Stimulated activated CD4-positive, alpha-beta T cell treated with anti-CD3 and anti-CD28 coated beads, TNF-alpha, amount 100 ng/mL, for 24 hours (primary cell): ENCODE data around the gene SIGLECL1.

Source experiments
- DNase-seq, 3 experiments: peaks; one replicate each; pipeline ENCODE4 v3.0.0-alpha.2; 2020; ENCODE audit warnings: low read depth in 3 of 3

The SIGLECL1 gene

DNA sequence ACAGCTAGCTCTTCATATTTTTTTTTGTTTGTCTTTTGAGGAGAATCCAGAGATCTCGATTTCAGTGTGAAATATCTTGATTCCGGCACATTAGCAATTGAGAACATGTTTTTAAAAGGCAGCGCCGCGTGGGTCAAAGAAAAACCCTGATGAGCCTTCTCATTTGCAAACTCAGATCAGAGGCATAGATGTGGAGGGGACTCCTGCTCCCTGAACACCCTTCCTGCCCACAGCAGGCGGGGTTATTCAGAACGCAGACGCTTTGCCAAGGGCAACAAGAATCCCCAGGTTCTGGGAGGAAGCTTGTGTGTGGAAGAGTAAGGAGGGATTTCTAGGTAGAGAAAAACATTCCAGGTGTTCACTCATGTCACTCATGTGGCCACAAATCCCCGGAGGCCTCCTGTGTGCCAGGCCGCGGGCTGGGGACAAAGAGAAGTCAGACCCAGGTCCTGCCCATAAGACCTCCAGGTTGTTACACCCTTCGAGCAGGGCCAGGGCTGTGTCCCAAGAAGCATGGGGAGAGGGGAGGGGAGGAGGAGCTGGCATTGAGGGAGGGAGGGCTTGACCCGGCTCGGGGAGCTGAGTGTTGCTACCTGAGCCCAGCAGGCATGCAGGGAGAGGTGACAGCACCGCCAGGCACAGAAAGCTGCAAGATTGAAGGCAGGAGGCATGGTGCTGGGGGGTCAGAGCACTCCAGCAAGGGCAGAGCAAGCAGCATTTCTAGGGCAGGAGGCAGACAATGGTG lies 44.7 kb downstream of the SIGLECL1 start:
- DNase-seq, result no peak

DNA sequence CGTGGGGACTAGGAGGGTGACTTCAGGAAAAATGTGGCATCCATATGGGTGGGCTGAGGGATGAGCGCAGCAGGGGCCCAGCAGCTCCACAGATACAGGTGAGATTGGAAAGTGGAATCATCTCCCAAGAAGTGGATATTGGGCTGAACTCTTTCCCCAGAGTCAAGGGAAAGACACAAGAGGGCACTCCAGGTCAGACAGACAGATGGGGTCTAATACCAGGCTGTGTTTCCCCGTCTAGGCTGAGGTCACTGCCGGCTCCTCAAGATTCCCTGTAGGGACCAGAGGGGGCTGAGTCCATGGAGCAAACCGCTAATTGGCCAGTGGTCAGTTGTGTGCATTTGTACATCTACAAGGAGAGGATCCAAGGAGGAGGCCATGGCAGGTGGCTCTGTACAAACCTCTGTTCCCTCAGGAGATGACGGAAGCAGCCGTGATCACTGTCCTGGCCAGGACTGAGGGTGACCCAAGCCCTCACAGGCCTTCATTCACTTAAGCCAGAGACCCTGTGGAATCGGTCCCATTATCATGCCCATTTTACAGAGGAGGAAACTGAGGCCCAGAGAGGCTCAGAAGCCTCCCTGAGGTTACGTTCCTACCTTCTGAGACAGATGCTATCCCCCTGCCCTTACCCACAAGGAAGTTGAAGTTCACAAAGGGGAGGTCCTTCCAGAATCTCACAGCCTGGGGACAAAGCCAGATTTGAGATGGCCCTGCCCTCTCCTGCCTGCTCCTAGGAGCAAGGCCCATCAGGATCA lies 45.6 kb downstream of the SIGLECL1 start:
- DNase-seq, result no peak

DNA sequence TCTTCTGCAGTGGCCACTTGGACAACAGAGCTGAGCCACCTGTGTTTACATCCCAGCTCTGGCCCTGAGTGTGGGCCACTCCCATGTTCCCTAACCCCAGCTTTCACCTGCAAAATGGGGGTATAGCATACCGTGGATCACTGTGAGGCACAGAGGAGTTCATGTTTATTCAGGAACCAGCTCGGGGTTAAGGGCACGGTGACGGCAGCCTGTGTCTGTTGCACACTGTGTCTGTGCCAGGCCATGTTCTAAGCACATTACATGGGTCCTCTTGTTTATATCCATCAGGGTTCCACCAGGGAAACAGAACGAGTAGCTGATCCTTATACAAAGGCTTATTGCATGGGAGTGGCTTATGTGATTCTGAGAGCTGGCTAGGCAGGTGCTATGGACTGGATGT lies 46.5 kb downstream of the SIGLECL1 start:
- DNase-seq, result no peak

DNA sequence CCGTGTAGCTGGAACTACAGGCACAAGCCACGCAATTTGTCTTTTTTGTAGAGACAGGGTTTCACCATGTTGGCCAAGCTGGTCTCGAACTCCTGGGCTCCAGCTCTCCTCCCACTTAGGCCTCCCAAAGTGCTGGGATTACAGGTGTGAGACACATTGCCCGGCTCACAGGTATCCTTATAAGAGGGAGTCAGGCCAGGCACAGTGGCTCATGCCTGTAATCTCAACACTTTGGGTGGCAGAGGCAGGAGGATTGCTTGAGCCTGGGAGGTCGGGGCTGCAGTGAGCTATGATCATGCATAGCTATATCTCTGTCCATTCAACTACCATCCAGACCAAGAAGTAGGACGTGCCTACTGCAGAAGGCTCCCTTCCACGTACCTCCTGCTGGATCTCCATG lies 50.4 kb downstream of the SIGLECL1 start:
- DNase-seq, result no peak

- DNase-seq, result no peak
These were observed 54.6 kb downstream of the SIGLECL1 start for GRCh38 chr19:51305479-51305878.

DNA sequence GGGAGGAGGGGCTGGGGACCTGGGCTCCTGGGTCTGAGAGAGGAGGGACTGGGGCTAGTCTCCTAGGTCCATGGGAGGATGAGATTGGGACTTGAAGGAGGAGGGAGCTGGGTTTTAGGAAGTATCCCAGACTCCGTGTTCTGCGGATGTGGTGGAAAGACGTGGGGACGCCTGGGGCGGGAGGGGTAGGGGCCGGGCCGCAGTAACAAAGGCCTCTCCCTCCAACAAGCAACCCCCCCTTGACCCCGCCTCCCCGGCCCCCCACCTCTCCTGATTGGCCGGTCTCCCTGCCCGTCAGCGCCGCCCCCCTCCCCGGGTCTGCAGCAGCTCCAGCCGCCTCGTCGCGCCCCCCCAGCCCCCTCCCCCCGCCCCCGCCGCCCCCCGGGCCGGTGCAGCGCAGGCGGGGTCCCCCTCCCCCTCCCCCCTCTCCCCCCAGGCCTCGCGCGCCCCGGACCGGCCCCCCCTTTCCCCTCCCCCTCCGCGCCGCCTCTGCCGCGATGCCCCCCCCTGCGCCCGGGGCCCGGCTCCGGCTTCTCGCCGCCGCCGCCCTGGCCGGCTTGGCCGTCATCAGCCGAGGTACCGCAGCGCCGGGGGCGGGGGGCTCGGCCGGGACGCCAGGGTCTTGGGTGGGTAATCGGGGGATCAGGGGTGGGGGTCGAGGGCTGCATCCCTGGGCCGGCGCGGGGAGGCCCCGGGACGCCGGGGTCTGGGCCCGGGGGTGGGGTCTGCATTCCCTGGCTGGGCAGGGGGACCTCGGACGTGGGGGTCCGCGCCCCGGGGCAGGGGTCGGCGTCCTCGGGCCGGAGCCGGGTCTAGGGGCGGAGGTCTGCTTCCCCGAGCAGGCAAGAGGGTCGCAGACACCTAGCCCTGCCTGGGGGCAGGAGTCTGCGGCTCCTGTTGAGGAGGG lies 60.7 kb downstream of the SIGLECL1 start, which contains the start of gene IGLON5:
Gene IGLON5, plus strand, starts transcription at position 294 of the 907 bp plus-strand sequence. Its CDS starts 204 bp downstream, at position 498.
- DNase-seq, result no peak

DNA sequence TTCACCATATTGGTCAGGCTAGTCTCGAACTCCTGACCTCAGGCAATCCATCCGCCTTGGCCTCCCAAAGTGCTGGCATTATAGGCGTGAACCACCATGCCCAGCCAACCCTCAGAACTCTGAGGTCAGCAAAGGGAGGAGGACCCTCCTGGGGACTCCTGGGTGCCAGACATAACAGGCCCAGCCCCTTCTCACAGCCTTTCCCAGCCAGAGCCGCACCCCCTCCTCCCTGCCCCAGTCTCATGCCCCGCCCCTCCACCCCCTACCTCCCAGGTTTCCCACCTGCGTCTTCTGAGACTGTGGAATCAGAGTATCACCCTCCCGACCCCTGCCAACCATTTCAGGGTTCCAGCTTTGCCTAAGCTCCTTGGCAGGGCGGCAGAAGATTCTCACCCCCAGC lies 65.8 kb downstream of the SIGLECL1 start:
- DNase-seq, result no peak

GRCh38 chr19:51317376-51317775 lies 66.5 kb downstream of the SIGLECL1 start:
- DNase-seq, result no peak

DNA sequence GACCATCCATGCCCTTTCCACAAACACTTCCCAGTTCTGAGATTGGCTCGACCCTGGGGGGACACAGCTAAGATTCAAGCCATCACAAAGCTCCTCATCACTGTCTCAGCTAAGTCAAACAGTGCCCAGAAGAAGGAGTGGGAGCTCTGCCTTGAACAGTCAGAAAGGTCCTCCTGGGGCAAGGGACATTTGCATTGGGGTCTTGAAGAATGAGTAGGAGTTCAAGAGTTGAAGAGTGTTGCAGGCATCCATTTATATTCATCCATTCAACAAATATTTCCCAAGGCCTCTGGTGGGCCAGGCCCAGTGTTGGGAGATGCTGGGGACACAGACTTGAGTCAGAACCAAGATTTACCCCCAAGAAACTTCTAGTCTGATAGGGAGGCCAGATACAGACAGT lies 67.1 kb downstream of the SIGLECL1 start:
- DNase-seq, result no peak
